GM19324 (cell line): ENCODE measurements around the gene PDE1C.
A peak's percentile ranks its signal among the peaks of the same experiment; 100 is the strongest.

ENCODE experiments used
- ATAC-seq: cut with Tn5 transposase; IDR thresholded peaks from one replicate; pipeline ENCODE4 v1.9.1; 2021; ENCODE audit warnings: mild to moderate bottlenecking, moderate library complexity; ENCODE audit not compliant: unreplicated experiment, low FRiP score

The PDE1C gene

GRCh38 chr7:31788883-31789680 lies 281.1 kb downstream of the PDE1C start:
- ATAC-seq, result no peak

GRCh38 chr7:31788445-31788844 lies 281.8 kb downstream of the PDE1C start:
- ATAC-seq, result no peak

DNA sequence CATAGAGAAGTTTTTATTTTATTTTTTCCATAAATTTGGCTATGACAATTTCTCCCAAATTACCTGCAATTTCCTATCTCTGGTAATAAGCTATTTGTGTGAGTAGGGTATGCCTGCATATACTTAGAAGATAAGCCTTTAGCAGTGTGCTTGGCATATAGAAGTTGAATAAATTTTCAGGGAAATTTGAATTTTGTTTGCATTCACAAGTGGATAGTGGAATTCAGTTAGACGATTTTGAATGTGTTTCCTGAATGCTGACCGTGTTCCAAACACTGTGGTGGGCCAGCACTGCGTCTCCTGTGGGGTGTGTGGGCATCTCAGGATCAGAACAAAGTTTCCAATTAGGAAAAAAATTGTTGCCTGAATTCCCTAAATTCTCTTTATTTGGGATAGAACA lies 283.9 kb downstream of the PDE1C start:
- ATAC-seq, result no peak

DNA sequence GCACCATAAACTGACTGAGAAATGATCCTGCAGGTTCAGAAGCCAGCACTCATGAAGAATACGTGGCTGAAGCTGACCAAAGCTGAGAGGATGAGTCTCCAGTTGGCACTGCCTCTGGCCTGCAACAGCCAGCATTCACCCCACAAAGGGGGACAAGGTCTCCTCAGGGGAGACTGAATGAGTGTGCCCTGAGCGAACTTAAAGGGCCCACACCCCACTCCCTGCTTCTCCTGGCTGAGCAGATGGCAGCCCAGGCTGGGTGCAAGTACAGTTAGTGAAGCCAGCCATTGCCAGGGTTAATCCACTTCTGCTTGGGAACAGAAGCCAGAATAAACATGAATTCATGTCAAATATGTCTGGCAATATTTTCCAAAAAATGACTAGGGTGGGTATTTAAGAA lies 285.1 kb downstream of the PDE1C start:
- ATAC-seq, result no peak

DNA sequence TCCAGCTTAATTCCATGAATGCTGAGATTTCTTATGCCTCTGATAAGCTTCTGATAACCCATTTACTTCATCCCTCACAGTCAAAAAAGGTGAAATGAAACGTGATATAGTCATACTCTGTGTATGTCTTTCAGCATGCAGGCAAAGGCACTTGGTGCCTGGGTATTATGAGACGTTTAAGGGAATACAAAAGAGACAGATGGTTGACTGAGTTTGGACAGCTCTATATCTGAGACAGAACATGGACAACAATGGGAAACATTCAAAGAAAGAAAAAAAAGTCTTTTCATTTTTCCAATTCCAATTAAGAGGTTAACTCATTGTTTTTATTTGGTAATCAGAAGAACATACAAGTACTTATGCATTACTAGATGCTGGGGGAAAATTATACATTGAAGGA lies 287.0 kb downstream of the PDE1C start:
- no peak for ATAC-seq

DNA sequence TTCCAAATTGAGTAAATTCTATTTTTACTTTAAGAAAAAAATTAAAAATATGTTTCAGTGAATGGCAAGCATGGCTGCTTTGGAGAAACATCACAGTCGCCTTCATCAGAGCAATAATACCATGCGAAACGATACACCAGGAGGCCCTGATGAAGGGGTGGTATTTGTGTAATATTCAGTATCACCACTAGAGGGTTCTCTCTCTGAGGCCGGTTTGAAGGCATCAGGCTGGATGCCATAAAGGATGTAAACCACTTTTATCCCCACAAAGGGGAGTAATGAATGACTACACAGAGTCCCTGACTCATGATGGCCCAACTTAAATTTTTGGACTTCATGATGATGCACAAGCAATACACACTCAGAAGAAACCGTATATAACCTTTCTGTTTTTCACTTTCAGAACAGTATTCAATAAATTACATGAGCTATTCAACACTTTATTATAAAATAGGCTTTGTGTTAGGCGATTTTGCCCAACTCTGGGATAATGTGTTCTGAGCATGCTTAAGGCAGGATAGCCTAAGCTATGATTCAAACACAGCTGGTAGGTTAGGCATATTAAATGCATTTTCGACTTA lies 287.7 kb downstream of the PDE1C start:
- no peak for ATAC-seq

GRCh38 chr7:31778296-31778695 lies 291.9 kb downstream of the PDE1C start:
- ATAC-seq, result no peak

- no peak for ATAC-seq
These were observed 293.6 kb downstream of the PDE1C start for GRCh38 chr7:31776616-31777015.

DNA sequence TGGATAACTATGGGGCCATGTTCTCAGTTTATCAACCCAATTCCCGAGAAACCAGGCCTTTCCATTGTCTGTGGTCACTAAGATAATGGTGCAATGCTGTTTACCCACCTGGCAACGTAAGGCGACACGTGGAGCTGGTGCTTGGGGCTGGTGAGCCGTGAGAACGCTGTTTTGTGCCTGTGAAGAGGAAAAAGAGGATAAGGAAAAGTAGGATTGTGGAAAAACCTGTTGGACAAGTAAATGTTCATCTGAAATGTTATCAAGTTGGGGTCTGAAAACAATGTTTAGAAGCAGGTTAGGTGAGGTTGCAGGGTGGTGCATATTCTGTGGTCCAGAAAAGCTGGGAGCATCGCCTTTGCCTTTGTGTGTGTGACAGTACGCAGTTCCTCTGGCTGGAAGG lies 294.7 kb downstream of the PDE1C start:
- no peak for ATAC-seq

DNA sequence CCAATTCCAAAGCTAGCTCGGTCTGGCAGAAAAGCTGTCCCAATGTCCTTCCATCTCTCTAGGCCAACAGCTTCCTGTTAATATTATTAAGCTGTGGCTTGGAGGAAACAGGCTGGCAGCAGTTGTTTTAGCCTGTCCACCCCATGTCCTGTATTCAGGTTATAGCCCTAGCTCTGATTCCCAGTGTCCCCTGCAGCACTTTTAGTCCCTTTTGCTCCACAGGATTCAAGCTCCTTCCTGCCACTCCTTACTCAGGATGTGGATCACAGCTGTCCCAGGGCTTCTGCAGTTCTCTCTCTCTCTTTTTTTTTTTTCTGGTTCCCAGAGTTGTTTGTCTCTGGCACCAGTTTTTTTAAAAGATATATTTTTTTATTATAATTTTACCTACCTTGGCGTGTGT lies 298.0 kb downstream of the PDE1C start:
- no peak for ATAC-seq

DNA sequence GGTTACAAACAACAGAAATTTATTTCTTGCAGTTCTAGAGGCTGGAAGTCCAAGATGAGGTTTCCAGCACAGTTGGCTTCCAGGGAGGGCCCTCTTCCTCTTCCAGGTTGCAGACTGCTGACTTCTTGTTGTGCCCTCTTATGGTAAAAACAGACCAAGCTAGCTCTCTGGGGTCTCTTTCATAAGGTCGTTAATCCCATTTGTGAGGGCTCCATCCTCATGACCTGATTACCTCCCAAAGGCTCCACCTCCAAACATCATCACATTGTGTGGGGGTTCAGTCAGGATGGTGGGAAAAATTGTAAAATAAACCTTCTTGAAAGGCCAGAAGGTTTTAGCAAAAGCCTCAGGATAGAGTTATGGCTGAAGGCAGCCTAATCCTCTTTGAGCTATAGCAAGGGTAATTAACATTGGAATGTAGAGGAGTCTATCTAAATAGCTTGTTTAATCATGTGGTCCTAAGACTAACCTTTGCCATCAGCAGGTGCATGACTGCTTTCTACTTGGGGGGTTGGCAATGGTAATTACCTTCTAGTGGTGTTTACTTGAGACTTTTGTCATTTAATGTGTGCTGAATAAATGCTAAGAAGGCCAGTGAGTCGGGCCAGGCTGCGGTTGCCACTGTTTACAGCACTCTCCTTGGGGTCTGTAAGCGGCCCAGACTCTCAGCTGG lies 302.4 kb downstream of the PDE1C start:
- no peak for ATAC-seq

- ATAC-seq, result no peak
These were observed 305.7 kb downstream of the PDE1C start for GRCh38 chr7:31764462-31764861.

GRCh38 chr7:31763548-31763947 lies 306.7 kb downstream of the PDE1C start:
- no peak for ATAC-seq

DNA sequence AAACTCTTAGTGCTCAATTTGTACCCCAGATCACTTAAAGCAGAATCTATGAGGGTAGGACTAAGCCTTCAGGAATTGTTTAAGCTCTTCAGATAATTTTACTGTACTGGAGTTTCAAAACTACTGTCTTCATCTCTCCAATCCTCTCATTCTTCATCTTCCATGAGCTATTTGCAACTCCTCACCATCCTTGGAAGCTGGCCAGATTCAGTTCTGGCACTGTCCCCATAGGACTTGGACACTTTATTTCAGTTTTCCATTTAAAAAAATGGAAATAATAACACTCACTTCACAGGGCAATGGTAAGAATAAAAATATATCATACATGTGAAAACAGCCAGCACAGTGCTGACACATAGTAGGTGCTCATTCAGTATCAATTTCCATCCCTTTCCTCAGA lies 308.6 kb downstream of the PDE1C start:
- no peak for ATAC-seq

GRCh38 chr7:31758755-31759154 lies 311.5 kb downstream of the PDE1C start:
- ATAC-seq, result no peak

- no peak for ATAC-seq
These were observed 318.5 kb downstream of the PDE1C start for GRCh38 chr7:31751726-31752125.

- no peak for ATAC-seq
These were observed 322.1 kb downstream of the PDE1C start for GRCh38 chr7:31748084-31748483.

DNA sequence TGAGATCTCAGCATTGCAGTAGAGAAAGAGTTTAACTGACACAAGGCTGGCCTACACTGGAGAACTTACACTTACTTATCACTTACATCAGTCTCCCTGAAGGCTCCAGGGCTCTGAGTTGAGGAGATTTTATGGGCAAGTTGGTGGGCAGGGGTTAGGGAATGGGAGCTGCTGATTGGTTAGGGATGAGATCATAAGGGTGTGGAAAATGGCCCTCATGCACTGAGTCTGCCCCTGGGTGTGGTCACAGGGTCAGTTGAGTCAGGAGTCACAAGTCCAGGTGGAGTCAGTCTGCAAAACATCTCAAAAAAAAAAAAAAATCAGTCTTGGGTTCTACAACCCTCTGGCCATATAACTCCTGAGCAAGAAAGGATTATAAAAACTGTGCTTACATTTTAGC lies 322.7 kb downstream of the PDE1C start:
- ATAC-seq, result no peak

- peak; percentile 60 for ATAC-seq
These were observed 325.8 kb downstream of the PDE1C start for GRCh38 chr7:31744294-31744874.

DNA sequence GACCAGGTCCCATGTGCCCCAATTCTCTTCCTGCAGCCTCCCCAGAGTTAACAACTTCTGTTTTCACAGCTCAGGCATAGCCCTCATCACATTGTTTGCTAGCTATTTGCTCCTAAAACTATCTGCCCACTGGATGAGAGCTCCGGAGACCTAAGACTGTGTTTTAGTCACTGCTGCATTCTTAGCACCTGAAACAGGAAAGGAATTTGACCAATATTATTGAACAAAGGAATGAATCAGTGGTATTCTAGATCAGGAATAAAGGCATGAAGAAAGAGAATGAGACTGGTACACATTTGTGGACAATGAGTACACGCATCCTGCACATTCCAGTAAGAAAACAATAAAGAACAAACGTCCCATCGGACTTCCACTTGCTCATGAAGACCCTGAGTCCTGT lies 328.4 kb downstream of the PDE1C start:
- ATAC-seq, result no peak
